Mesenchymal stem cell (in vitro differentiated cells and primary cell): ENCODE data around the gene ACHE.
A peak's percentile ranks its signal among the peaks of the same experiment; 100 is the strongest.

Experiments used
- DNase-seq: peaks from one replicate; pipeline ENCODE4 v3.0.0-alpha.2; 2013
- H2AFZ ChIP-seq: one replicate; pipeline ENCODE4 v1.6.1; 2013; ENCODE audit warnings: low read depth, mild to moderate bottlenecking, control low read depth, inconsistent platforms, low read length, moderate library complexity
- H2AK5ac ChIP-seq: 2 replicates; pipeline ENCODE4 v1.6.1; 2013; ENCODE audit warnings: low read length, moderate library complexity, mild to moderate bottlenecking, inconsistent platforms; ENCODE audit not compliant: severe bottlenecking
- H2BK120ac ChIP-seq: one replicate; pipeline ENCODE4 v1.6.1; 2013; ENCODE audit warnings: low read depth, mild to moderate bottlenecking, inconsistent platforms, low read length, moderate library complexity
- H2BK12ac ChIP-seq, 2 experiments: one replicate each; pipeline ENCODE4 v1.6.1; 2013; ENCODE audit warnings: inconsistent platforms in 2 of 2, low read length in 2 of 2, mild to moderate bottlenecking in 2 of 2, moderate library complexity in 2 of 2, control low read depth in 1 of 2
- H2BK15ac ChIP-seq: one replicate; pipeline ENCODE4 v1.6.1; 2013; ENCODE audit warnings: mild to moderate bottlenecking, low read depth, inconsistent platforms; ENCODE audit not compliant: poor library complexity, severe bottlenecking
- H2BK5ac ChIP-seq: 2 replicates; pipeline ENCODE4 v1.6.1; 2013; ENCODE audit warnings: low read depth, mild to moderate bottlenecking, low read length, control low read depth, inconsistent platforms; ENCODE audit not compliant: poor library complexity, severe bottlenecking
- H3K14ac ChIP-seq, 2 experiments: one replicate each; pipeline ENCODE4 v1.6.1; 2013; ENCODE audit warnings: inconsistent platforms in 2 of 2, low read length in 2 of 2, control low read depth in 1 of 2, mild to moderate bottlenecking in 1 of 2, moderate library complexity in 1 of 2
- H3K18ac ChIP-seq, 2 experiments: one replicate each; pipeline ENCODE4 v1.6.1; 2013; ENCODE audit warnings: inconsistent platforms in 2 of 2, low read length in 2 of 2, control low read depth in 1 of 2, low read depth in 1 of 2, mild to moderate bottlenecking in 1 of 2
- H3K23ac ChIP-seq, 2 experiments: one replicate each; pipeline ENCODE4 v1.6.1; 2013; ENCODE audit warnings: inconsistent platforms in 2 of 2, low read length in 2 of 2, mild to moderate bottlenecking in 2 of 2, moderate library complexity in 2 of 2, control low read depth in 1 of 2
- H3K27ac ChIP-seq: 2 replicates; pipeline ENCODE4 v1.5.1; 2013; ENCODE audit warnings: mild to moderate bottlenecking, moderate library complexity, low read length, control low read depth, inconsistent platforms; ENCODE audit not compliant: poor library complexity, severe bottlenecking
- H3K27me3 ChIP-seq, 2 experiments: 2 replicates each; pipeline versions ENCODE4 v1.6.1 to v1.7.0; 2013; ENCODE audit warnings: low read length in 2 of 2, mild to moderate bottlenecking in 2 of 2, moderate library complexity in 2 of 2, control low read depth in 1 of 2, inconsistent platforms in 1 of 2; ENCODE audit not compliant: control insufficient read depth in 1 of 2, insufficient read depth in 1 of 2
- H3K36me3 ChIP-seq, 2 experiments: 2 replicates each; pipeline versions ENCODE4 v1.6.1 to v1.7.0; 2013; ENCODE audit warnings: low read length in 2 of 2, control low read depth in 1 of 2, inconsistent platforms in 1 of 2, low read depth in 1 of 2, mild to moderate bottlenecking in 1 of 2; ENCODE audit not compliant: insufficient read depth in 2 of 2, control insufficient read depth in 1 of 2
- H3K4ac ChIP-seq, 2 experiments: one replicate each; pipeline ENCODE4 v1.6.1; 2013; ENCODE audit warnings: inconsistent platforms in 2 of 2, low read length in 2 of 2, mild to moderate bottlenecking in 2 of 2, moderate library complexity in 2 of 2, control low read depth in 1 of 2, low read depth in 1 of 2
- H3K4me1 ChIP-seq: 2 replicates; pipeline ENCODE4 v1.6.1; 2013; ENCODE audit warnings: low read depth, low read length, control low read depth; ENCODE audit not compliant: control insufficient read depth, insufficient read depth
- H3K4me2 ChIP-seq: 2 replicates; pipeline ENCODE4 v1.6.1; 2013; ENCODE audit warnings: low read length, mild to moderate bottlenecking, inconsistent platforms; ENCODE audit not compliant: poor library complexity, severe bottlenecking
- H3K4me3 ChIP-seq, 2 experiments: 2 replicates each; pipeline versions ENCODE4 v1.5.1 to v1.7.0; 2013; ENCODE audit warnings: low read length in 2 of 2, mild to moderate bottlenecking in 2 of 2, control low read depth in 1 of 2, low read depth in 1 of 2; ENCODE audit not compliant: insufficient read depth in 1 of 2
- H3K79me1 ChIP-seq: replicated peaks from 2 replicates; pipeline ENCODE4 v1.6.1; 2013; ENCODE audit warnings: mild to moderate bottlenecking, control low read depth, low read length, inconsistent platforms; ENCODE audit not compliant: poor library complexity, severe bottlenecking
- H3K9ac ChIP-seq: 2 replicates; pipeline ENCODE4 v1.7.0; 2013; ENCODE audit warnings: mild to moderate bottlenecking, low read length, moderate library complexity
- H3K9me3 ChIP-seq: 2 replicates; pipeline ENCODE4 v1.7.0; 2013; ENCODE audit warnings: mild to moderate bottlenecking, low read length; ENCODE audit not compliant: control insufficient read depth
- H4K8ac ChIP-seq: one replicate; pipeline ENCODE4 v1.6.1; 2013; ENCODE audit warnings: inconsistent platforms, mild to moderate bottlenecking, low read length, moderate library complexity
- H4K91ac ChIP-seq: one replicate; pipeline ENCODE4 v1.6.1; 2013; ENCODE audit warnings: mild to moderate bottlenecking, low read length, inconsistent platforms
- WGBS: methylation state at CpG from one replicate; pipeline ENCODE4 v1.1.7; 2013; ENCODE audit warnings: mixed read lengths; 5-methylcytosine and 5-hydroxymethylcytosine counted together

The ACHE gene

DNA sequence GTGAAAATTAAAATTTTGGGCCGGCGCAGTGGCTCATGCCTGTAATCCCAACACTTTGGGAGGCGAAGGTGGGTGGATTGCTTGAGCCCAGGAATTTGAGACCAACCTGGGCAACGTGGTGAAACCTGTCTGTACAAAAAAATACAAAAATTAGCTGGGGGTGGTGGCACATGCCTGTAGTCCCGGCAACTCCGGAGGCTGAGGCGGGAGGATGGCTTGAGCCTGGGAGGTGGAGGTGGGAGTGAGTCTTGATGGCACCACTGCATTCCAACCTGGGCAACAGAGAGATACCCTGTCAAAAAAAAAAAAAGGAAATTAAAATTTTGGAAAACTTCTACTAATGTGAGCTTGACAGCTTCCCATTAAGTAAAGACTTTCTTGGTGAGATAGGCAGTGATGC lies 17.7 kb downstream of the ACHE start:
- Histone ChIP-seq H4K8ac (no peak overlapping the region), H2BK15ac (no peak overlapping the region), H3K14ac (no peak overlapping the region), H2BK12ac (no peak overlapping the region), H3K18ac (no peak overlapping the region), H3K27ac (no peak overlapping the region), H3K36me3 (peaks cover 63 to 76% of the 10 kb centered on the region in 2 experiments), H3K9ac (peak overlapping the region; percentile 29), H2AFZ (no peak overlapping the region), H2BK5ac (no peak overlapping the region), H3K9me3 (no peaks in the 10 kb centered on the region), H3K4me1 (peaks cover 23% of the 10 kb centered on the region), H2AK5ac (no peak overlapping the region), H2BK120ac (no peak overlapping the region), H3K4me3 (no peak overlapping the region), H3K4me2 (no peak overlapping the region), H3K79me1 (peaks cover 22% of the 10 kb centered on the region), H3K4ac (no peak overlapping the region), H3K27me3 (no peaks in the 10 kb centered on the region), H3K23ac (no peak overlapping the region), H4K91ac (no peak overlapping the region)
- DNase-seq: no peak
- 90% methylated on average over 7 of the region's 7 CpGs for WGBS

DNA sequence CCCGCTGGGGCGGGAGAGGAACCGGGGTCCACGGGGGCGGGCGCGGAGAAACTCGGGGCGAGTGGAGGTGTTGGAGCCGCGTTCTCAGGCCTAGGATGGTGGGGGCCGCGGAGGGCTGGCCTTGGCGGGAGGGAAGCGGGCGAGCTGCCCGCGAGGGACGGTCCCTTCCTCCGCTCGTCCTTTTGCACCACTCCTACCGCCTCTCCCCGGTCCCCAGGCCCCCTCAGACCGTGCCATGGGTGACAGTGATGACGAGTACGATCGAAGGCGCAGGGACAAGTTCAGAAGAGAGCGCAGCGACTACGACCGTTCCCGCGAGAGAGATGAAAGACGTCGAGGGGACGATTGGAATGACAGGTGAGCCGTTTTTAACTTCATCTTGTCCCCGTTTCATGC lies 20.3 kb downstream of the ACHE start:
- H2BK120ac ChIP-seq: peak overlapping the region; percentile 2
- peaks cover 63 to 75% of the 10 kb centered on the region in 2 experiments for H3K36me3 ChIP-seq
- WGBS: 1% methylated on average over 23 of the region's 39 CpGs
- peak overlapping the region; percentile 94 for H3K9ac ChIP-seq
- H3K27me3 ChIP-seq: no peaks in the 10 kb centered on the region
- DNase-seq: no peak
- peak overlapping the region; percentile 64 for H3K4me2 ChIP-seq
- peak overlapping the region; percentile 8 for H2AFZ ChIP-seq
- H2AK5ac ChIP-seq: no peak overlapping the region
- peak overlapping the region; percentile 93 to 96 for H3K18ac ChIP-seq
- H3K27ac ChIP-seq: peak overlapping the region; percentile 81
- peak overlapping the region; percentile 86 for H2BK15ac ChIP-seq
- peaks cover 14% of the 10 kb centered on the region for H3K79me1 ChIP-seq
- peak overlapping the region in 1 of 2 experiments; percentile 15 for H2BK12ac ChIP-seq
- peak overlapping the region; percentile 80 to 87 for H3K14ac ChIP-seq
- H4K8ac ChIP-seq: no peak overlapping the region
- peak overlapping the region; percentile 96 to 100 for H3K4me3 ChIP-seq
- peak overlapping the region; percentile 90 to 92 for H3K23ac ChIP-seq
- peak overlapping the region; percentile 50 for H2BK5ac ChIP-seq
- H3K9me3 ChIP-seq: no peaks in the 10 kb centered on the region
- H3K4me1 ChIP-seq: peaks cover 27% of the 10 kb centered on the region
- peak overlapping the region; percentile 79 to 95 for H3K4ac ChIP-seq
- H4K91ac ChIP-seq: peak overlapping the region; percentile 34

DNA sequence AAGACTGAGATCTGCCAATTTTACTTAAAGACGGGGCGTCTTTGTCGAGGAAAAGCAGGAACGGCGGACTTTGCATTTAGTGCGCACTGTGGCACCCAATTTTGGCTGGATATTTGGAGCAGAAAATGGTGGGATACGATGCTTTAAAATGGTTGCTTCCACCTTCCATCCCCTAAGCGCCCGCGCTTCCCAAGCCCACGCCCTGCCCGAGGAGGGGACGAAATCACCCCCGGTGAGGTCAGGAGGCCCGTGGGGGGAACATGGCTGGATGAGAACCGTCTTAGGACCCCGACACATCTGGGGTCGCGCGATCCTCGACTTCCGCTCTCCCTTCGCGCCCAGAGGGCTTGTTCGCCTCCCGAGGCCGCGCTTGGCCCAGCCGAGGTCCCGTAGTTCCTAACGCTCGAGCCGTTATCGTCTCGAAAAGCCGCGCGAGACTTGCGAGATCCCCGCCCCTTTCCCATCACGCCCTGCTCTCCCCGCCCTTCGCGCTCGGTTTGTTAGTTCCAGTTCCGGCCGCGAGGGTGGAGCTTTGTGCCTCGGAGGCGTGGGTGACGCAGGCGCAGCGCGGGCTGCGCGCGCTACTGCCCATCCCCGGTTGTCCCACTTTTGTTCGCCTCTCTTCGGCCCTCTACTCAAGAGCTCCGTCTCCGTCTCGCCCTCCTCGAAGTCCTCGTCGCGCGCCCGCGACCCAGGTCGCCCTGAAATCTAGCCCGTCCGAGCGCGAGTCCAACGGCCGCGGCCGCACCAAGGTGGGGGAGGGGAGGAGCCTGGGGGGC lies 20.9 kb downstream of the ACHE start, which contains the start of gene SRRT:
Gene SRRT (plus strand): TSS at position 527 of the 779 bp plus-strand sequence. CDS start 488 bp downstream, outside the sequence.
- peaks cover 28% of the 10 kb centered on the region for H3K4me1 ChIP-seq
- peak within 1 kb of the TSS; percentile 96 to 100 for H3K4me3 ChIP-seq
- H3K36me3 ChIP-seq: peaks cover 63 to 77% of the 10 kb centered on the region in 2 experiments
- peak within 1 kb of the TSS; percentile 100 for H4K91ac ChIP-seq
- peak within 1 kb of the TSS in 1 of 2 experiments; percentile 15 for H2BK12ac ChIP-seq
- H3K79me1 ChIP-seq: peaks cover 15% of the 10 kb centered on the region
- peak within 1 kb of the TSS; percentile 86 for H2BK5ac ChIP-seq
- peak within 1 kb of the TSS; percentile 86 for H2BK15ac ChIP-seq
- H3K27ac ChIP-seq: peak within 1 kb of the TSS; percentile 97
- peak within 1 kb of the TSS; percentile 90 to 92 for H3K23ac ChIP-seq
- DNase-seq: peak; percentile 97
- H3K4ac ChIP-seq: peak within 1 kb of the TSS; percentile 86 to 95
- peak within 1 kb of the TSS; percentile 17 for H2AK5ac ChIP-seq
- H2AFZ ChIP-seq: peak within 1 kb of the TSS; percentile 36
- H4K8ac ChIP-seq: peak within 1 kb of the TSS; percentile 100
- peak within 1 kb of the TSS; percentile 80 to 87 for H3K14ac ChIP-seq
- H2BK120ac ChIP-seq: peak within 1 kb of the TSS; percentile 67
- H3K9me3 ChIP-seq: no peaks in the 10 kb centered on the region
- 4% methylated on average over 74 of the region's 79 CpGs for WGBS
- no peaks in the 10 kb centered on the region for H3K27me3 ChIP-seq
- H3K9ac ChIP-seq: peak within 1 kb of the TSS; percentile 94
- peak within 1 kb of the TSS; percentile 85 for H3K4me2 ChIP-seq
- H3K18ac ChIP-seq: peak within 1 kb of the TSS; percentile 96 to 99

DNA sequence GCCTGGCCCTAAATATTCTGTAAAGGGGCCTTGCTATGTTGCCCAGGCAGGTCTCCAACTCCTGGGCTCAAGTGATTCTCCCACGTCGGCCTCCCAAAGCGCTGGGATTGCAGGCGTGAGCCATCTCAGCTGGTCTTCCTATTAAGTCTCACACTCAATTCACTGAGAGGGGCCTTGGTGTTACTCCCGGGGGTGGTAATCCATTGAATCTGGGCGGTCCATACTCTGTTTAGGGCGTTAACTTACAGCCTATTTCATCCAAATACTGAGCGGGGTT lies 21.4 kb downstream of the ACHE start:
- Histone ChIP-seq H3K36me3 (peaks cover 60 to 72% of the 10 kb centered on the region in 2 experiments), H3K18ac (peak overlapping the region in 1 of 2 experiments; percentile 99), H2BK5ac (no peak overlapping the region), H3K9me3 (no peaks in the 10 kb centered on the region), H3K4me1 (peaks cover 28% of the 10 kb centered on the region), H3K23ac (no peak overlapping the region), H3K14ac (no peak overlapping the region), H3K4me2 (peak overlapping the region; percentile 85), H3K9ac (peak overlapping the region; percentile 94), H3K79me1 (peaks cover 15% of the 10 kb centered on the region), H4K8ac (peak overlapping the region; percentile 100), H2BK12ac (no peak overlapping the region), H2AFZ (no peak overlapping the region), H4K91ac (peak overlapping the region; percentile 100), H3K27ac (peak overlapping the region; percentile 97), H2AK5ac (peak overlapping the region; percentile 17), H2BK15ac (no peak overlapping the region), H2BK120ac (peak overlapping the region; percentile 67), H3K27me3 (no peaks in the 10 kb centered on the region), H3K4ac (peak overlapping the region; percentile 86 to 95), H3K4me3 (peak overlapping the region; percentile 63 to 100)
- DNase-seq: no peak
- 85% methylated on average over 8 of the region's 8 CpGs for WGBS
